ENCODE measurements around the gene SORCS2. TPM values are rescaled to one million over a fixed set of nuclear protein-coding genes. Genes with fewer than 3 reads are reported as not detected.

The SORCS2 gene
- total and polyA plus RNA-seq, 7 donors, result 0.18 to 1.5 (median 0.36) TPM

GRCh38 chr4:7332216-7333023, 140.1 kb downstream of the SORCS2 start:
- H3K27ac ChIP-seq, result no peak overlapping the region
- no peaks in the 10 kb centered on the region for H3K4me1 ChIP-seq
- no peak overlapping the region for H3K4me3 ChIP-seq
- peaks cover 0 to 28% (median 0%) of the 10 kb centered on the region in 3 donors for H3K27me3 ChIP-seq (ENCODE audit: insufficient read depth in 3 of 3, low read length in 2 of 3)
- TF ChIP-seq, protein P1, sequence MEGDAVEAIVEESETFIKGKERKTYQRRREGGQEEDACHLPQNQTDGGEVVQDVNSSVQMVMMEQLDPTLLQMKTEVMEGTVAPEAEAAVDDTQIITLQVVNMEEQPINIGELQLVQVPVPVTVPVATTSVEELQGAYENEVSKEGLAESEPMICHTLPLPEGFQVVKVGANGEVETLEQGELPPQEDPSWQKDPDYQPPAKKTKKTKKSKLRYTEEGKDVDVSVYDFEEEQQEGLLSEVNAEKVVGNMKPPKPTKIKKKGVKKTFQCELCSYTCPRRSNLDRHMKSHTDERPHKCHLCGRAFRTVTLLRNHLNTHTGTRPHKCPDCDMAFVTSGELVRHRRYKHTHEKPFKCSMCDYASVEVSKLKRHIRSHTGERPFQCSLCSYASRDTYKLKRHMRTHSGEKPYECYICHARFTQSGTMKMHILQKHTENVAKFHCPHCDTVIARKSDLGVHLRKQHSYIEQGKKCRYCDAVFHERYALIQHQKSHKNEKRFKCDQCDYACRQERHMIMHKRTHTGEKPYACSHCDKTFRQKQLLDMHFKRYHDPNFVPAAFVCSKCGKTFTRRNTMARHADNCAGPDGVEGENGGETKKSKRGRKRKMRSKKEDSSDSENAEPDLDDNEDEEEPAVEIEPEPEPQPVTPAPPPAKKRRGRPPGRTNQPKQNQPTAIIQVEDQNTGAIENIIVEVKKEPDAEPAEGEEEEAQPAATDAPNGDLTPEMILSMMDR (IDR thresholded peaks at IDR 0.05), result no peak
- H3K9me3 ChIP-seq, result no peaks in the 10 kb centered on the region
- DNase-seq (peak; percentile 32 to 51), ATAC-seq (no peak)
- intact Hi-C loops (cut with DNase I), result no loop called here
- H3K36me3 ChIP-seq (ENCODE audit: insufficient read depth in 1 of 2, low read depth in 1 of 2), result no peaks in the 10 kb centered on the region
- 68 to 75% (median 73%) methylated on average over 15 of the region's 15 CpGs for WGBS, 3 donors

DNA sequence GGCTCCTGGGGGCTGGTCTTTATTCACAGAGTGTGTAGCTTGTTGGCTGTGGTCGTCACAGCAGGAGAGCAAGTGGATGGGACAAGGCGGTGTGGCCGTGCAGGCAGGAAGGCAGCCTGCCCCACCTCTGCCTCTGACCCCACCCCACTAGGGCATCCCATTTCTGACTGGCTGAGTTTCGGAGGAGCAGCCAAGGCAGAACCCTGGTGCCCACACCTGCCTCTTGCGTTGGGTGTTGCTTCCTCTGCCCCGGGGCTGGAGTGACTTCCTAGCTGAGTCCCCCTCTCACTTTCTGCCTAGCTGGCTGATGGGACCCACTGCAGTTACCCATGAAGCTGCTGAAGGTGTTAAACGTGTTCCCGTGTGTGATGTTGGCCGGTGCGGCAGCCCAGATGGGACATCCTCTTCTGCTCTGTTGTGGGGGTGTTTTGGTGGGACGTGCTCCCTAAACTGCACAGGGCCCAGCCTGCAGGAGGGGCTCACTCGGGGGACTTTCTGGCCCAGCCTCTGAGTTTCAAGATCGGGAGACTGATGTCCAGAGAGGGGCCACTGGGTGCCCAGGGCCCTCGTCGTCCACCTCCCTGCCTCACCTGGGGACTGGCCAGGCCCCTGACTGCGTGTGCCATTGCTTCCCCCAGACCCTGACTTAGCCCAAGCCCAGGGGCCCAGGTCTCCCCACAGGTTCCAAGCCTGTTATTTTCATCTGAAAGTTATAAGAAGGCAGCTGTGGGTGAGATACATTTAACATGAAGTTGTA, 140.9 kb downstream of the SORCS2 start:
- DNase-seq (peak in 1 of 2 donors; percentile 40), ATAC-seq (no peak)
- Histone ChIP-seq H3K9me3 (no peaks in the 10 kb centered on the region), H3K27me3 (ENCODE audit: insufficient read depth in 3 of 3, low read length in 2 of 3) (peaks cover 0 to 28% (median 0%) of the 10 kb centered on the region in 3 donors), H3K4me3 (no peak overlapping the region), H3K36me3 (ENCODE audit: insufficient read depth in 1 of 2, low read depth in 1 of 2) (no peaks in the 10 kb centered on the region), H3K27ac (no peak overlapping the region), H3K4me1 (no peaks in the 10 kb centered on the region)
- 80 to 90% (median 82%) methylated on average over 16 of the region's 16 CpGs for whole genome bisulfite sequencing, 3 donors
- TF ChIP-seq, protein P1 (IDR thresholded peaks at IDR 0.05), result no peak
- intact Hi-C loops (cut with DNase I), result no loop called here

- intact Hi-C loops (cut with DNase I), result no loop called here
These were observed 141.6 kb downstream of the SORCS2 start for GRCh38 chr4:7333801-7334421.

GRCh38 chr4:7334521-7335275, 142.4 kb downstream of the SORCS2 start:
- ATAC-seq, result no peak
- intact Hi-C loops (cut with DNase I), result no loop called here
- peak in 1 of 2 donors; percentile 36 for DNase-seq
- WGBS, 3 donors, result 83 to 88% (median 85%) methylated on average over 17 of the region's 17 CpGs
- H3K4me1 ChIP-seq, result no peaks in the 10 kb centered on the region
- TF ChIP-seq, protein P1 (IDR thresholded peaks at IDR 0.05), result no peak
- H3K27me3 ChIP-seq (ENCODE audit: insufficient read depth in 3 of 3, low read length in 2 of 3), result peaks cover 0 to 15% (median 2%) of the 10 kb centered on the region in 3 donors
- no peak overlapping the region for H3K4me3 ChIP-seq
- no peak overlapping the region for H3K27ac ChIP-seq
- H3K36me3 ChIP-seq (ENCODE audit: insufficient read depth in 1 of 2, low read depth in 1 of 2), result no peaks in the 10 kb centered on the region
- no peaks in the 10 kb centered on the region for H3K9me3 ChIP-seq

More at GRCh38 chr4:7333801-7334421, 141.6 kb downstream of the SORCS2 start:
- Histone ChIP-seq H3K27ac (no peak overlapping the region), H3K4me1 (no peaks in the 10 kb centered on the region), H3K4me3 (no peak overlapping the region), H3K27me3 (ENCODE audit: insufficient read depth in 3 of 3, low read length in 2 of 3) (peaks cover 0 to 21% (median 0%) of the 10 kb centered on the region in 3 donors), H3K36me3 (ENCODE audit: insufficient read depth in 1 of 2, low read depth in 1 of 2) (no peaks in the 10 kb centered on the region), H3K9me3 (no peaks in the 10 kb centered on the region)
- no peak for ATAC-seq
- TF ChIP-seq, protein P1 (IDR thresholded peaks at IDR 0.05), result no peak
- peak in 1 of 2 donors; percentile 43 for DNase-seq
- WGBS, 3 donors, result 75 to 84% (median 80%) methylated on average over 15 to 16 of the region's 16 CpGs

Measured in psoas muscle (tissue), 8 donors.